Lung (tissue), 12 donors: ENCODE data around the gene TXN2. TPM values are rescaled to one million over a fixed set of nuclear protein-coding genes. Genes with fewer than 3 reads are reported as not detected.

ENCODE experiments used
- ATAC-seq: fragments of 200-7000 bp; cut with Tn5 transposase; one replicate; pipeline ENCODE4 v1.9.1; 2020; ENCODE audit warnings: moderate number of reproducible peaks; ENCODE audit not compliant: insufficient read depth, low FRiP score
- DNase-seq, 3 donors: peaks; one replicate each; pipeline ENCODE4 v3.0.0-alpha.2; 2013 to 2017
- H3K27ac ChIP-seq, 2 donors: one replicate each; pipeline ENCODE4 v1.5.1; 2013; ENCODE audit warnings: mild to moderate bottlenecking in 2 of 2, moderate library complexity in 2 of 2, control low read depth in 1 of 2, inconsistent platforms in 1 of 2, low read depth in 1 of 2, low read length in 1 of 2
- H3K27me3 ChIP-seq, 3 donors: one replicate each; pipeline ENCODE4 v1.5.1; 2013; ENCODE audit warnings: low read length in 2 of 3; ENCODE audit not compliant: control insufficient read depth in 3 of 3, insufficient read depth in 3 of 3
- H3K36me3 ChIP-seq, 4 donors: one replicate each; pipeline ENCODE4 v1.5.1; 2013; ENCODE audit warnings: low read length in 4 of 4, mild to moderate bottlenecking in 1 of 4, moderate library complexity in 1 of 4; ENCODE audit not compliant: control insufficient read depth in 4 of 4, insufficient read depth in 4 of 4
- H3K4me1 ChIP-seq, 5 donors: one replicate each; pipeline ENCODE4 v1.5.1; 2013; ENCODE audit warnings: low read length in 5 of 5, mild to moderate bottlenecking in 2 of 5, moderate library complexity in 1 of 5; ENCODE audit not compliant: control insufficient read depth in 5 of 5, insufficient read depth in 5 of 5
- H3K4me3 ChIP-seq: one replicate; pipeline ENCODE4 v1.5.1; 2013; ENCODE audit warnings: mild to moderate bottlenecking, control low read depth, moderate library complexity
- H3K9ac ChIP-seq, 2 donors: one replicate each; pipeline ENCODE4 v1.5.1; 2013; ENCODE audit warnings: low read length in 2 of 2, control low read depth in 1 of 2; ENCODE audit not compliant: insufficient read depth in 1 of 2
- H3K9me3 ChIP-seq, 4 donors: one replicate each; pipeline ENCODE4 v1.5.1; 2013; ENCODE audit warnings: low read length in 3 of 4, mild to moderate bottlenecking in 1 of 4, moderate library complexity in 1 of 4; ENCODE audit not compliant: control insufficient read depth in 4 of 4, insufficient read depth in 3 of 4
- WGBS, 2 donors: extraction: QIAGEN DNeasy Blood & Tissue Kit; methylation state at CpG; one replicate each; pipeline ENCODE4 v1.1.7; 2013; 5-methylcytosine and 5-hydroxymethylcytosine counted together
- polyA plus RNA-seq, 2 donors: library from polyadenylated mRNA; stranded (reverse); fragments of 200-250 nt; gene quantifications; one replicate each; pipeline ENCODE4 v1.2.1, GENCODE V29; 2013
- total RNA-seq, 2 donors: library from RNA; depleted of rRNA in 1 of 2; stranded (reverse); fragments of >200 nt in 1 of 2; gene quantifications; one replicate each; pipeline ENCODE4 v1.2.1, GENCODE V29; 2014 to 2021
- TF ChIP-seq, protein P1 (sequence below): IDR thresholded peaks from 2 replicates; pipeline ENCODE4 v1.5.1; 2012; ENCODE audit warnings: mild to moderate bottlenecking; ENCODE audit errors: control extremely low read depth, extremely low read depth
- donor health status: control.
- donor health status: control.
- donor health status: Bipolar disorder and iron deficiency.
- donor health status: healthy.
- donor health status: DM: yes; HTN: yes; CAD: no.

Gene TXN2
- total and polyA plus RNA-seq, 4 donors = 26.8 to 92.2 (median 78.9) TPM

DNA sequence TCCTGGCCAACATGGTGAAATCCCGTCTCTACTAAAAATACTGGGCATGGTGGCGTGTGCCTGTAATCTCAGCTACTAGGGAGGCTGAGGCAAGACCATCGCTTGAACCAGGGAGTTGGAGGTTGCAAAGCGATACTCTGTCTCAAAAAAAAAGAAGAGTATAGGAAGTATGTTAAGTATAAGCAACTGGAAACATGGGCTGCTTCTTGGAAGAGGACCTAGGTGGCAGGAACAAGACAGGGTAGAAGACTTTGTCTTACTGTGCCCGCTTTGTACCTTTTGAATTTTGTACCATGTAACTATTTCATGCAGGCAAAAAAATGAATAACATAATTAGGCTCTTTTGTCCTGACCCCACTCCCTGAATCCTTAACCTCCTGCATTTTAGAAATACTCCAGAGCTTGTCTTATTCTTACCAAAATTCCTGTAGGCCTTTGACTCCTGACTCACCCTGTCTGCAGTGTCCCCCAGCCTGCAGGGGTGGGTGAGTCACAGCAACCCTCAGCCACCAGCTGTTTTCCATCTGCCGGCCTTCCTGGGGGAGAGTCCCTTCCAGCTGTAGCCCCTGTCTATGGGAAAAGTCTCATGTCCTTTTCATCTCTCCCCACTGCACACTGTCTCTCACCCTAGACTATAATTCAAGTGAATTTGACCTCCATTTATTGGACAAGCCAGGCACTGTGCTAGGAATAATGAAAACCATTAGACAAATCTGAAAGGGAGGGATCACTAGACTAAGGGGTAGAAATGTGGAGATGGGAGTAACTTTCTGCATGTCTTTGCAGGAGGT lies 41.8 kb downstream of the TXN2 start:
- DNase-seq = peak in 1 of 3 donors; percentile 48

DNA sequence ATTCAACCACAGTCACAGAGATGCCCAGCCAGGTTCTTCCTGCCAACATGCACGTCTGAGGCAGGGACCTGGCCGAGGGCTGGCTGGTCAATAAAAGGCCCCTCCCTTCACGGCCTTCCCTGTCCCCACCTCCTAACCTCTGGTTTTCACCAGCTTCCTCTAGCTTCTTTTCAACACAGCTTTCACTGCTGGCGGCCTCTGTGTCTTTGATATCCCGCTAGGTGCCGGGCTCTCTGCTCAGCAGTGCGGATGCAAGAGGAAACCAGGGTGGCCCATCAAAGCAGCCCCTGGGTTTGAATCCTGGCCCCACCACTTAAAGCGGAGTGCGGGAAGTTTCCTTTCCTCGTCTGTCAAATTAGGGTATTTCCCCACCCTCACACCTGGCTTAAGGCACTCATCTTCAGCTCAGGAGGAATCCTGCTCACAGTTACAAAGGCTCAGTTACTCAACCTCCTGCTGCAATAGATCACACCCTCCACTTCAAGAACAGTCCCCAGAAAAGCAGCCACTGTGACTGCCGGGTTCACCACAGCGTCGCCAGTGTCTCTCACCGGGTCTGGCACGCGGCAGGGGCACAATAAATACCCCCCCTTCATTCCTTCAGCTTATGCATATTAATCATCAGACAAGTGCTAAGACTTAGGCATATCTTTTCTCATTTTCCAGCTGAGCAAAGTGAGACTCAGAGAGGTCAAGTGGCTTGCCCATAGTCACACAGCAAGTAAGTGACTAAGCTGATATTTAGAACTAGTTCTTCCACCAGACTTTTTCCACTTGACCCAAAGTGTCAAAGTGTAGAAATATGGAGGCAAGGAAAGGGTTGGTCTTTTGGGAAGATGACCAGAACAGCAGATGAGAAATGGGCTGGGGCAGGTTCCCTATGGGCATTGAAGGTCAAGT lies 45.7 kb downstream of the TXN2 start:
- no peaks in the 10 kb centered on the region for H3K36me3 ChIP-seq
- TF ChIP-seq, protein P1, sequence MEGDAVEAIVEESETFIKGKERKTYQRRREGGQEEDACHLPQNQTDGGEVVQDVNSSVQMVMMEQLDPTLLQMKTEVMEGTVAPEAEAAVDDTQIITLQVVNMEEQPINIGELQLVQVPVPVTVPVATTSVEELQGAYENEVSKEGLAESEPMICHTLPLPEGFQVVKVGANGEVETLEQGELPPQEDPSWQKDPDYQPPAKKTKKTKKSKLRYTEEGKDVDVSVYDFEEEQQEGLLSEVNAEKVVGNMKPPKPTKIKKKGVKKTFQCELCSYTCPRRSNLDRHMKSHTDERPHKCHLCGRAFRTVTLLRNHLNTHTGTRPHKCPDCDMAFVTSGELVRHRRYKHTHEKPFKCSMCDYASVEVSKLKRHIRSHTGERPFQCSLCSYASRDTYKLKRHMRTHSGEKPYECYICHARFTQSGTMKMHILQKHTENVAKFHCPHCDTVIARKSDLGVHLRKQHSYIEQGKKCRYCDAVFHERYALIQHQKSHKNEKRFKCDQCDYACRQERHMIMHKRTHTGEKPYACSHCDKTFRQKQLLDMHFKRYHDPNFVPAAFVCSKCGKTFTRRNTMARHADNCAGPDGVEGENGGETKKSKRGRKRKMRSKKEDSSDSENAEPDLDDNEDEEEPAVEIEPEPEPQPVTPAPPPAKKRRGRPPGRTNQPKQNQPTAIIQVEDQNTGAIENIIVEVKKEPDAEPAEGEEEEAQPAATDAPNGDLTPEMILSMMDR = no peak
- no peak overlapping the region for H3K4me3 ChIP-seq
- no peak overlapping the region for H3K9ac ChIP-seq
- WGBS, 2 donors = 20 to 28% methylated on average over 16 of the region's 16 CpGs
- no peaks in the 10 kb centered on the region for H3K27me3 ChIP-seq
- H3K4me1 ChIP-seq = peaks cover 0 to 40% (median 0%) of the 10 kb centered on the region in 5 donors
- no peaks in the 10 kb centered on the region for H3K9me3 ChIP-seq
- peak in 2 of 3 donors; percentile 52 to 63 for DNase-seq
- peak; percentile 72 for ATAC-seq
- peak overlapping the region in 1 of 2 donors; percentile 59 for H3K27ac ChIP-seq

More for the DNA sequence above, 41.8 kb downstream of the TXN2 start:
- H3K9ac ChIP-seq = no peak overlapping the region
- TF ChIP-seq, protein P1 = no peak
- H3K4me3 ChIP-seq = no peak overlapping the region
- H3K9me3 ChIP-seq = no peaks in the 10 kb centered on the region
- WGBS, 2 donors = 89 to 90% methylated on average over 6 of the region's 6 CpGs
- peaks cover 0 to 21% (median 0%) of the 10 kb centered on the region in 5 donors for H3K4me1 ChIP-seq
- H3K36me3 ChIP-seq = no peaks in the 10 kb centered on the region
- no peak for ATAC-seq
- peak overlapping the region; percentile 42 to 74 for H3K27ac ChIP-seq
- no peaks in the 10 kb centered on the region for H3K27me3 ChIP-seq

DNA sequence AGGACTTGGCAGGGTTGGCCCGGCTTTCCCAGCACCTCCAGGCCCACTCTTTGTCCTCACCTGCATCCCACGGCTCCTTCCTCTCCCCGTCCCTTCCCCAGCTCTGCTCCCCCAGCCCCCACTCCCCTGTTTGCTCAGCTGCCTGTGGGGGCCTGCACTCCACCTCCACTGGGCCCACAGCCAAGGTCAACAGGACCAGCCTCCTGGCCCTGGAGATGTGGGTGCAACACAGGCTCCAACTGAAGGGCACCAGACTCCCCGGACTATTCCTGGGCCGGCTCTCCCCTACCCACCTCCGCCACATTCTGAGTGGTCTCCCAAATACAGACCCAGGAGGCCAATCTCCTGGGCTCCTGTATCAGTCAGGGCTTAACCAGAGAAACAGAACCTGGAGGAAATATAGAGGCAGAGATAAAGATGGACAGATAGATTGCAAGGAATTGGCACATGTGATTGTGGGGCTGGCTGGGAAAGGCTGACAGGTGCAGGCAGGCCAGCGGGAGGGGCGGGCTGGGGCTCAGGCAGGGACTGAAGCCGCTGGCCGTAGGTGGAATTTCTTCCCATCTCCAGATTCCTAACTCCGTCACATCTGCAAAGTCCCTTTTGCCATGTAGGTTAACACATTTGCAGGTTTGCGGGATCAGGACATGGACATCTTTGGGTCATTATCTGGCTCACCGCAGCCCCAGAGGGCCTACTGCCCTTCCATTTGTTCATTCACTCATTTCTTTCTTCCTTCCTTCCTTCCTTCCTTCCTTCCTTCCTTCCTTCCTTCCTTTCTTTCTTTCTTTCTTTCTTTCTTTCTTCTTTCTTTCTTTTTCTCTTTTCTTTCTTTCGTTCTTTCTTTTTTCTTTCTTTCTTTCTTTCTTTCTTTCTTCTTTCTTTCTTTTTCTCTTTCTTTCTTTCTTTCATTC lies 47.9 kb downstream of the TXN2 start:
- Histone ChIP-seq H3K27ac (peak overlapping the region in 1 of 2 donors; percentile 37), H3K4me1 (peaks cover 0 to 40% (median 0%) of the 10 kb centered on the region in 5 donors), H3K9me3 (no peaks in the 10 kb centered on the region), H3K9ac (no peak overlapping the region), H3K4me3 (no peak overlapping the region), H3K36me3 (no peaks in the 10 kb centered on the region), H3K27me3 (no peaks in the 10 kb centered on the region)
- DNase-seq (peak; percentile 67 to 84 (median 82)), ATAC-seq (no peak)
- TF ChIP-seq, protein P1 = no peak
- whole genome bisulfite sequencing, 2 donors = 66 to 82% methylated on average over 14 of the region's 14 CpGs
